KMS-11 (cell line): Measurements from ENCODE around the gene TMEFF1.

Experiments
- H2AFZ ChIP-seq: fragments of 200-600 bp; sonication (generic); 2 replicates; pipeline ENCODE4 v1.6.1; 2016; ENCODE audit warnings: antibody characterized with exemption, mixed run types, low read depth
- H3K27ac ChIP-seq: fragments of 200-600 bp; sonication (generic); 2 replicates; pipeline ENCODE4 v1.6.1; 2016; ENCODE audit warnings: mild to moderate bottlenecking, mixed run types
- H3K27me3 ChIP-seq: fragments of 200-600 bp; sonication (generic); 2 replicates; pipeline ENCODE4 v1.6.1; 2017; ENCODE audit warnings: mild to moderate bottlenecking, low read depth, mixed run types, moderate library complexity; ENCODE audit not compliant: insufficient read depth
- H3K36me3 ChIP-seq: fragments of 200-600 bp; sonication (generic); 2 replicates; pipeline ENCODE4 v1.6.1; 2017; ENCODE audit warnings: mild to moderate bottlenecking, mixed run types; ENCODE audit not compliant: insufficient read depth
- H3K4me1 ChIP-seq: fragments of 200-600 bp; sonication (generic); 2 replicates; pipeline ENCODE4 v1.6.1; 2016; ENCODE audit warnings: mild to moderate bottlenecking, low read depth, mixed run types; ENCODE audit not compliant: poor library complexity, severe bottlenecking
- H3K4me2 ChIP-seq: fragments of 200-600 bp; sonication (generic); 2 replicates; pipeline ENCODE4 v1.7.0; 2016; ENCODE audit warnings: mild to moderate bottlenecking, mixed run types
- H3K4me3 ChIP-seq: fragments of 200-600 bp; sonication (generic); IDR thresholded peaks from 2 replicates; pipeline ENCODE4 v1.6.1; 2017; ENCODE audit warnings: low read depth, low read length, mixed read lengths; ENCODE audit not compliant: insufficient read depth
- H3K79me2 ChIP-seq: fragments of 200-600 bp; sonication (generic); 2 replicates; pipeline ENCODE4 v1.6.1; 2016; ENCODE audit warnings: low read depth, mixed run types; ENCODE audit not compliant: insufficient read depth
- H3K9ac ChIP-seq: fragments of 200-600 bp; sonication (generic); 2 replicates; pipeline ENCODE4 v1.6.1; 2016; ENCODE audit warnings: mild to moderate bottlenecking, mixed run types
- H4K20me1 ChIP-seq: fragments of 200-600 bp; sonication (generic); 2 replicates; pipeline ENCODE4 v1.6.1; 2016; ENCODE audit warnings: mild to moderate bottlenecking, mixed run types; ENCODE audit not compliant: insufficient read depth
- CTCF ChIP-seq: fragments of 200-600 bp; sonication (generic); conservative IDR thresholded peaks from 2 replicates; pipeline ENCODE4 v1.6.1; 2017; ENCODE audit warnings: low read depth, mild to moderate bottlenecking, antibody characterized with exemption, low read length, moderate library complexity, mixed read lengths

TMEFF1 gene

DNA sequence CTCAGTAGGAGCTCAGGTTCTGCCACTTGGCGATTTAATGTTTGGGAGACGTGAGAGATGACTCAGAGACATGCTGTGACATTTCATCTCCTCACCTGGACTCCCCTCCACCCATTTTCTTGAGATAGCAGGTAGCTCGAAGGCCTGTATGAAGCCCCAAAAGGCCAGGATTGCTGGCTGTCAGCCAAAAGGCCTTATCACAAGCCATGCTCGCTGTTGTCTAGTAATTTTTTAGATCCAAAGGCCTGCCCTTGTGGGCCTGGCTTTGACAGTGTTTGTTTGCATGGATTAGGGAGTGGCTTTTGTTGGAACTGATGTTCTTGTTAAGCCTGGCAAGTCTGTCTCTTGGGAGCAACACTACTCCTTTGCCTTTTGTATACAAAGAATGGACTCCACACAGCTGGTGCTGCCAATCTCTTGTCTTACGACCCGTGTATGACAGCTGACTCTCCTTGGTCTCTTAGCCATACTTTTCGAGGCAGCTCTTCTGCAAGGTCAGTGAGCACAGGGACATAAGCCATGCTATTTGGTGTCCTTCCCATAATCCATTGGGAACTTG lies 127.7 kb downstream of the TMEFF1 start:
- Histone ChIP-seq H3K27me3 (no peaks in the 10 kb centered on the region), H3K79me2 (no peaks in the 10 kb centered on the region), H3K4me3 (no peak overlapping the region), H3K4me2 (no peak overlapping the region), H3K36me3 (no peaks in the 10 kb centered on the region), H4K20me1 (no peaks in the 10 kb centered on the region), H3K4me1 (peaks cover 33% of the 10 kb centered on the region), H3K27ac (no peak overlapping the region), H2AFZ (no peak overlapping the region), H3K9ac (no peak overlapping the region)
- TF ChIP-seq CTCF, result no peak

DNA sequence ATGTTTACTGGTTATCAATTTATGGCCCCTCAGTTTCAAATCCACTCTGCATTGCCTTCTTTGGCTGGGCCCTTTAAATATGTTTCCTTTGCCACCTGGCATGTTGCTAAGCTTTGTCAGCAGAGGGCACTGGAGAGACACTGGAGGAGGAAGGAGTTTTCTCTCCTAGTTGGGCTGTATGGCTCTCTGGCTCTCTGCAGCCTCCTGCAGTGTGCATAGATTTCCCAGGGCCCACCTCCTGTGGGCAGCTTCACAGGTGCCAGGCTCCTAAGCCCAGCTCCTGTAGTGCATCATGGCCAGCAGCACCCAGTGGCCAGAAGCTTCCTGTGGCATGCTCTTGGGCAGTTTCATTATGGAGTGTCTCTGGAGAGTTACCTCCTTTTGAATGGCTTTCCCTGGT lies 128.3 kb downstream of the TMEFF1 start:
- H3K4me3 ChIP-seq, result no peak overlapping the region
- H3K27ac ChIP-seq, result no peak overlapping the region
- H3K36me3 ChIP-seq, result no peaks in the 10 kb centered on the region
- H2AFZ ChIP-seq, result no peak overlapping the region; the same call in 1 of the 2 replicates
- no peaks in the 10 kb centered on the region for H3K27me3 ChIP-seq
- no peak overlapping the region for H3K9ac ChIP-seq
- H3K79me2 ChIP-seq, result no peaks in the 10 kb centered on the region
- H4K20me1 ChIP-seq, result no peaks in the 10 kb centered on the region
- TF ChIP-seq CTCF, result peak; percentile 87
- no peak overlapping the region for H3K4me2 ChIP-seq
- peaks cover 32% of the 10 kb centered on the region for H3K4me1 ChIP-seq

GRCh38 chr9:100602342-100602801 lies 129.4 kb downstream of the TMEFF1 start:
- no peaks in the 10 kb centered on the region for H4K20me1 ChIP-seq
- H3K79me2 ChIP-seq, result no peaks in the 10 kb centered on the region
- no peak overlapping the region for H2AFZ ChIP-seq
- H3K4me2 ChIP-seq, result no peak overlapping the region
- H3K4me3 ChIP-seq, result no peak overlapping the region
- H3K27ac ChIP-seq, result no peak overlapping the region
- peak; percentile 68 for TF ChIP-seq CTCF
- no peak overlapping the region for H3K9ac ChIP-seq
- H3K4me1 ChIP-seq, result peaks cover 32% of the 10 kb centered on the region
- no peaks in the 10 kb centered on the region for H3K27me3 ChIP-seq
- H3K36me3 ChIP-seq, result no peaks in the 10 kb centered on the region

- Histone ChIP-seq H3K27me3 (no peaks in the 10 kb centered on the region), H3K4me1 (peaks cover 13% of the 10 kb centered on the region), H3K9ac (no peak overlapping the region), H3K79me2 (no peaks in the 10 kb centered on the region), H2AFZ (no peak overlapping the region), H3K4me2 (no peak overlapping the region), H3K4me3 (no peak overlapping the region), H3K27ac (no peak overlapping the region), H4K20me1 (no peaks in the 10 kb centered on the region), H3K36me3 (no peaks in the 10 kb centered on the region)
- TF ChIP-seq CTCF, result no peak
Observed at GRCh38 chr9:100605405-100605804, 132.5 kb downstream of the TMEFF1 start.
